Activated CD4-positive, alpha-beta T cell treated with anti-CD3 and anti-CD28 coated beads, Interleukin-2, amount 50 U/mL, for 24 hours (primary cell): ENCODE data around the gene SNX5.

Source experiments
- DNase-seq, 2 donors: peaks; one replicate each; pipeline ENCODE4 v3.0.0-alpha.2; 2020; ENCODE audit warnings: low read depth in 1 of 2, low spot score in 1 of 2

Gene SNX5

DNA sequence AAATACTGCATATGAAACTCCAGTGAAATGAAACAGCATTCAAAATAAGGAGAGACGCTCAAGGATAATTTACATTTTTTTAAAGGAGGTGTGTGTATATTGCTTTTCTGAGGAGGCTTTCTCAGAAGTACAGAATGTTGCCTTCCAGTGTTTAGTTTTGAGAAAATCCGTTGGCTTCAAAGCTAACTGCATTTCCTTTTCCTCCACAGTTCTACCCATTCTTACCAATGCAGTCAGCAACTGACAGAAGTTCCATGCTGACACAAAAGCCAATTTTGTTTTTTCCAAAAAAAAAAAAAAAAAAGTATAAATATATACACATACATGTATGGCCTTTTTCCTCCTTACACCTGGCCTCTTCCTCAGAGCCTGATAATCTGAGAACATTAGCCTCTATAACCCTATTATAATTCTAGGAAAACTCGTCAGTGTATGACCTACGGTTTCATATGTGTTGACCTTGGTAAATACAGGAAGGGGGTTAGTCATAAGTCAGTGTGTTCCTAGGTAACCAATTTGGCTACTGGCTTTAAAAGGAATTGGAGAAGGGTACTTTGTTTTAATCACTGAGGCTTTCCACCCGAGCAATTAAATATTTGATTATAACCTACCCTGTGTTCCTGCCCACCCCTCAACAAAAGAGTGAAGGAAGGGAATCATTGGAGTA lies 24.4 kb upstream of the SNX5 start:
- no peak for DNase-seq

DNA sequence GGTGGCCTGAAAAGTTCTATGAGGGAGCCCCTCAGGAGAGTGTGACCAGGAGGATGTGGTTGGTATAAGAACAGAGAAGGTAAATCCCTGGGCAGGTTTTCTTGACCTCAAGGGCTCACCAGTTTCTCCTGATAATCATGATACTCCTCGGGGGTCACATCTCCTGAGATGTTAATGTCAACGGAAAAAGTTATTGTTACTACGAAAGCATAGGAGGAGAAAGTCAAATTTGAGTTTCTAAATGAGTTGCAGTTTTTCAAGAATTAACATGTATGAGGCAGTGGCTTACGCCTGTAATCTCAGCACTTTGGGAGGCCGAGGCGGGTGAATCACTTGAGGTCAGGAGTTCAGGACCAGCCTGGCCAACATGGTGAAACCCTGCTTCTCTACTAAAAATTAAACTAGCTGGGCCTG lies 23.6 kb upstream of the SNX5 start:
- DNase-seq, result peak in 1 of 2 donors; percentile 14

DNA sequence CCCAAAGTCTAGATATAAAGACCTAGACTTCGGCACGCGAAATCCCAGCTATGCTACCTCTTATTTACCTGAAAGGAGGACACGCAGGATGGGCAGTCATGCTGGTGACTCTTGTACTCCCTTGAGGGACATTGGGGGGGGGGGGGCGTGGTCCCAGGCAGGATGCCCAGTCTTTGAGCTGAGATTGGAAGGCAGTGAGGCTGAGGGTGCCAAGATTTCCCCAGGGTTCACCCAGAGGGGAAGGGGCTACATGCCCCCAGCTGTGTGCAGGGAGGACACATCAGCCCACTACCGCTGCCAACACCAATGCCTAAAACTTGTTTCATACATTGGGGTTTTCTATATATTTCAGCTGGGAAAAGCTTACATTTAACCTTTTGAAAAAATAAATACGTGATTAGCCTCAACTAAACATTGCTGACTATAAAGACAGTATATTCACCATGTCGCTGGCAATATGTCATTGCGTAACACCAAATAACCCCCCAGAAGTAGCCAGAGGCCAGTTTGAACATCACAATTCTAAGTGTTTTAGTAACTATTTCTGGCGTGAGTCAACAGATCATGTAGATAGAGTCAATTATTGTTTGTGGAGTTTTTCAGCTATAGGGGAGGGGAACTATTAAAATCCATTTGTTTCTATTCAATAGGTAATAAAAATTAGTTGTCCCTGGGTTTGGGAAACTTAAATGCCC lies 21.8 kb upstream of the SNX5 start:
- DNase-seq, result no peak

DNA sequence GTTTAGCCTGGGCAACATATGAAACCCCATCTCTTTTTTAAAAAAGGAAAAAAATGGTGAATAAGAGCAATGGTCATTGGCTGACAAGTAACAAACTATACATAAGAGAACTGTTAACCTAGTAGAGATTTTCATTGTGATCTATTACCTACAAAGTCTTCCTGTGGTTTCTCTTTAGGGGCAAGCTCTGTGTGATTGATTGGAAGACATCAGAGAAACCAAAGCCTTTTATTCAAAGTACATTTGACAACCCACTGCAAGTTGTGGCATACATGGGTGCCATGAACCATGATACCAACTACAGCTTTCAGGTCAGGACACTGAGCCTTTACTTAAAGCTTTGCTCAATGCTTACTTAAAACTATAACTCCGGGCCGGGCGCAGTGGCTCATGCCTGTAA lies 19.4 kb upstream of the SNX5 start:
- DNase-seq, result no peak

DNA sequence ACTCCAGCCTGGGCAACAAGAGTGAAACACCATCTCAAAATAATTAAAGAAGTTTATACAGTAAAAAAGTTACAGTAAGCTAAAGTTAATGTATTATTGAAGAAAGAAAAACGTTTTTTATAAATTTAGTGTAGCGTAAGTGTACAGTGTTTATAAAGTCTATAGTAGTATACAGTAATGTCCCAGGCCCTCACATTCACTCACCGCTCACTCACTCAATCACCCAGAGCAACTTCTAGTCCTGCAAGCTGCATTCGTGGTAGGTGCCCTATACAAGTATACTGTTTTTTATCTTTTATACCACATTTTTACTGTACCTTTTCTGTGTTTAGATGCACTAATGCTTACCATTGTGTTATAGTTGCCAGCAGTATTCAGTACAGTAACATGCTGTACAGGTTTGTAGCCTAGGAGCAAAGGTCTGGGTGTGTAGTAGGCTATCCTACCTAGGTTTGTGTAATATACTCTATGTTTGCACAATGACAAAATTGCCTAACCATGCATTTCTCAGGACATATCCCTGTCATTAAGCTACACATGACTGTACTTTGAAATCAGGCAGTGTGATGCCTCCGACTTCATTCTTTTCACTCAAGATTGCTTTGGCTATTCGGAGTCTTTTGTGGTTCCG lies 16.9 kb upstream of the SNX5 start:
- DNase-seq, result no peak

DNA sequence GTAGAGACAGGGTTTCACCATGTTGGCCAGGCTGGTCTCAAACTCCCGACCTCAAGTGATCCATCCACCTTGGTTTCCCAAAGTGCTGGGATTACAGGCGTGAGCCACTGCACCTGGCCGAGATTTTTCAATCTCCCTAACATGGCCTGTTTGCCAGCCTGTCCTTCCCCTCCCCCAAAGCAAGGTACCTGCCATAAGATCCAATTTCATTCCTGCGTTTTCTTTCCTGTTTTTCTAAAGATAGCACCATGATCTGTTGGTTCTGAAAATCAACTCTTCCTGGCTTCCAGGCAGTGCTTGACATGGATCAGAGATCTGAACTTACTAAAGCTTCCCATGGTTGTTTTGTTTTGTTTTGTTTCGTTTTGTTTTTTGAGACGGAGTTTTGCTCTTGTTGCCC lies 7.7 kb upstream of the SNX5 start:
- no peak for DNase-seq

DNA sequence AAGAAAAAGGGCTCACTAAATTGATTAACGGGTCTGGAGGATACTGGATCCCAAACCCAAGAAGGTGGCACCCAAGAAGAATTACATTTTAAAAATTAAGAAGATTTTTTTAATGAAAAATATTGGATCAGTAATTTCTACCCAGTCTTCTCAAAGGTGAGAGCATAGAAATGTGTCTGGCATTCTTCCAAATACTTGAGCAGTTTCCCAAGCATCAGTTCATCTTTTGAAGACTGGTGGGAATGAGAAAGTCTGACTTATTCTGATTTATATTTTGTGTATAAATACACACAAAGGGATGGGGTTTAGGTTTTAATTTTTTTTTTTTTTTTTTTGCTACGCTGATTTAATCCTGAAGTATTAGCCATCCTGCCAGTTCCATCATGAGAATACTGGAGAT lies 3.5 kb upstream of the SNX5 start:
- no peak for DNase-seq

DNA sequence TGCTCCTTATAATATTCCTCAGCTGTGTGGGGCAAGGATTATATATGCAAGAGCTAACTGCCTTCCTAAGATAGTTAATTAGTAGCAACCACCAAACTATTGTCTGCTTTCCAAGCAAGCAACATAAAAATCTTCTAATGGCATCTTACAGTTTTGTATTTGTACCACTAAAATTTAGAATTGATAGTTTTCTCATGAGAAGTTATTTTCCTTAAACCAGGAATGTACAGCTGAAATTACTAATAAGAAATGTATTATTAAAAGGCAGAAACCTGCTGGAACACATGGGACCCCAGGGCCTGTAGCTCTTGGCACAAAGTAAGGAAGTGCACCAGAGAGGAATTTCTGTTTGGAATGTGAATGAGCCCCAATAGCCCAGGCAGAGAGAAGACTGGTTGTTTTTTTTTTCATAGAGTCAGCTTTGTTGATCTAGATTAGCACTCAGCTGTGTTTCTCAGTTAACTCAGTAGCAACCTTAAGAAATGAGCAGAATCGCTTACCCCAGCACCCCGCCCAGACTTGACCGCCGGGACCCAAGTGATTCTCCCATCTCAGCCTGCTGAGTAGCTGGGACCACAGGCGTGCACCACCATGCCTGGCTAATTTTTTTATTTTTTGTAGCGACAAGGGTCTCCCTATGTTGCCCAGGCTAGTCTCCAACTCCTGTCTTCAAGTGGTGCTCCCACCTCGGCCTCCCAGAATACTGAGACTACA lies 2.9 kb upstream of the SNX5 start:
- no peak for DNase-seq

DNA sequence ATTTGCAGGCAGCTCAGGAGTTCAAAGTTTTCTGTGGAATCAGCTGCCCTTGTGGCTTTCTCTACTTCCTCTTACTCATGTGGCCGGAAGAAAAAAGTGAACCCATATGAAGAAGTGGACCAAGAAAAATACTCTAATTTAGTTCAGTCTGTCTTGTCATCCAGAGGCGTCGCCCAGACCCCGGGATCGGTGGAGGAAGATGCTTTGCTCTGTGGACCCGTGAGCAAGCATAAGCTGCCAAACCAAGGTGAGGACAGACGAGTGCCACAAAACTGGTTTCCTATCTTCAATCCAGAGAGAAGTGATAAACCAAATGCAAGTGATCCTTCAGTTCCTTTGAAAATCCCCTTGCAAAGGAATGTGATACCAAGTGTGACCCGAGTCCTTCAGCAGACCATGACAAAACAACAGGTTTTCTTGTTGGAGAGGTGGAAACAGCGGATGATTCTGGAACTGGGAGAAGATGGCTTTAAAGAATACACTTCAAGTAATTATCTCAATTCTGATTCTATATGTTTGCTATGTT lies 1.4 kb upstream of the SNX5 start:
- no peak for DNase-seq

DNA sequence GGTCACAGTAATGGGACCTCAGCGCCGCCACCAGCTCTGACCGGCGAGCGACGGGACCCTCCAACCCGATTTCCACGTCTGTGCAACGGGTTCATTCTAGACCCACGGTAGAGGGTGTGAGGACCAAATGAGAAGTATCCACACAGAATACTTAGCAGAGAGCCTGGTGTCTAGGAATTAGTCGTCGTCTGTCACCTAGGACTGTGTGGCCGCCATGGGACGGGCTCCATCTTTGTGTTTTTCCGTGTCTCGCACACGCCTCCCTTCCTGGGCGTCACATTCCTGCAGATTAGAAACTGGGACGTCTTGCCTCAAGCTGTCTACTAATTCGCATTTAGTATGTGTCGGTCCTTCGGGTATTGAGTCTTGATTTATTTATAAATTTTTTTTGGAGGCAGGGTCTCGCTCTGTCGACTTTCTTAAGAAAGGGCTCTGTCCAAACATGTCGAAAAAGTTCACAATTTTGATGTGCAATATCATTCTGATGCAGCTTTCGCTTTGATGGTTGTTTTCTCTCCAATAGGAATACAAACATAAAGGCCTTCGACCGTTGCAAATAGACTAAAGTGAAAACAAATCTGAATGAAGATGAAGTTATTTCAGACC lies 787 bp upstream of the SNX5 start:
- no peak for DNase-seq

DNA sequence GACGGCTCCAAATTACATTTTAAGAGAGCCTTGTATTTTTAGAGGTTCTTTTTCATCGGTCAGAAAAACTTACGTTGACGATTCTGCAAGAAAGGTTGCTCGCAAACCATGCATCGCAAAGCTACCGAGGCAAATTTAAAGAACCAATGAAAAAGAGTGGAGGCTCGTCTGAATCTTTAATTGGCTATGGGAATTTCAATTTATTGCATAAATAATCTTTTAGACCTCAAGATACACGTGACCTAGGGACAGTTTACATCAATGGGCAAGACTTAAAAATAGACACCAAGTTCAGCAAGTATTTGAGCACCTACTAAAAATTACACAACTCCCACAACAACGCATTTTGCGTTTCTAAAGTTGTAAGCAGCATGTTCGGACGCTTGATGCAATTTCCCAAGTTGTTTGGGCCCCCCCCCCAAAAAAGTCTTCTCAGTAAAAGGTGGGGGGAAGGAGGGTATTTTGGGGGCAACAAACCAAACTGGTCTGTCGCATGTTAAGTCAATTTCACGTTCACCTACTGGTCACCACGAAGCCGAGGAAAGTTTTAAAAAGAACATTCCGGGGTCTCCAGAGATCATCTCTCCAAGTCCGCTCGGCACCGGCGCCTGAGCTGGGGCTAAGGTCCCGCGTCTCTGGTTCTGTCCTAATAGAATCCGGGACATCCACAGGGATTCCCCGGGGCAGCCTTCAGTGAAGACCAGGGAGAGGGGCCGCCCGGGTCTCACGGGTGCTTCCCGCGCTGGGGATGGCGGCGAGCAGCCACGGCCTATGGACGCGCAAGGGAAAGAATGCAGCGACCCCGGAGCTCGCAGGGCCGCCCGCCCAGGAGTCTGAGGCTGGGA lies 851 bp downstream of the SNX5 start:
- no peak for DNase-seq

DNA sequence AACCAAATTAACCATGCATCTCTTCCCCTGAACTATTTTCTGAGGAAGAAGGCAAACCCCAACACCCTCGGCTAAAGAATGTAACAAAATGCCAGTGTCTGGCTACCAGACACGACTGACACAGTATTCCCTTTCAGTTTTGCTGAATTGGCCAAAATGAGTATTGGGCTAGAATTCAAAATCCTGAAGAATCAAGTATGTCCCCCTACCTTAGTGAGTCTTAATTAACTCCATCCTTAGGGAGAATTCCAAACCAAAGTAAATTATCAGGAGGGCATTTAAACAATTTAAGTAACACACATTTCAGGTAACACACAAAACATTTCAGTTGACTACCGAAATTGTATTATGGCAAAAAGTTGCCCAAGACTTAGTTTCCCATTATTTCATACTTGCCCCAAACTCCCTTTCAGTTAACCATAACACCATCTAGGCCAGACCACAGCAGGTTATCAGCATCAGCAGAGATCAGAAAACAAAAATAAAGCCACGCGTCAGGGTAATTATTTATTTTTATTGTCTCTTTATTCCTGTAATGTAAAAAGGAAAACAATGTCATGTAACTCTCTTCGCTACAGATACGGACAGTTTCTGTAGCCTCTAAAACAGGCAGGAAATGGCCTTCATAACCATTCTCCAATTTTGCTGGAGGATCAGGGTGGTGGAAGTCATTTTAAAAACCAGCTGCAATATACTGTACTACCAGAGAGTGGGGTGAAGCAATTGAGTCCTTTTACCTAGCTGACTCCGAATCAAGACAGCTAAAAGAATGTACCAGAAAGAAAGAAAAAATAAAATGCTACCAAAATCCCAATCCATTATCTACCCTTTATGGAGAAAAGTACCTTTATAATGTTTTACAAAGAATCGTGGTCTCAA lies 1.9 kb downstream of the SNX5 start:
- DNase-seq, result no peak

DNA sequence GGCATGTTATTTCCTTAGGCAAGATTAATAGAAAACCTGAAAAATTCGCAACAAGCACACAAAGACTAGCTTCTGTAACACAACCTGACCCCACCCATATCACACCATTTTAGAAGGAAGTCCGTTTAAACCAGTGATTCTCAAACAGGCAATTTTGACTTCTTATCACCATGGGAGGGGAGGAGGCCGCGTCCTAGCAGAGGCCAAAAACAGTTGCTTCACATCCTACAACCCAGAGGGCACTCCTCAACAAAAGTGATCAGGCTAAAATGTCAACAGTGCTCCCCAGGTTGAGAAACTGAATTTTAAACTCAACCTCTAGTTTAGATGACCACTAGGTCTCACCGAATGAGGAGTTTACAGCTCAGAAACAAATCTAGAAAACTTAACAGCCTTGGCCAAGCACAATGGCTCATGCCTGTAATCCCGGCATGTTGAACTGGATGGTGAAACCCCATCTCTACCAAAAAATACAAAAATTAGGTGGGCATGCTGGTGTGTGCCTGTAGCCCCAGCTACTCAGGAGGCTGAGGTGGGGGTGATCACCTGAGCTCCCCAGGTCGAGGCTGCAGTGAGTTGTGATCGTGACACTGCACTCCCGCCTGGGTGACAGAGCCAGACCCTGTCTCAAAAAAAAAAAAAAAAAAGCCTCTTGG lies 3.4 kb downstream of the SNX5 start:
- no peak for DNase-seq

DNA sequence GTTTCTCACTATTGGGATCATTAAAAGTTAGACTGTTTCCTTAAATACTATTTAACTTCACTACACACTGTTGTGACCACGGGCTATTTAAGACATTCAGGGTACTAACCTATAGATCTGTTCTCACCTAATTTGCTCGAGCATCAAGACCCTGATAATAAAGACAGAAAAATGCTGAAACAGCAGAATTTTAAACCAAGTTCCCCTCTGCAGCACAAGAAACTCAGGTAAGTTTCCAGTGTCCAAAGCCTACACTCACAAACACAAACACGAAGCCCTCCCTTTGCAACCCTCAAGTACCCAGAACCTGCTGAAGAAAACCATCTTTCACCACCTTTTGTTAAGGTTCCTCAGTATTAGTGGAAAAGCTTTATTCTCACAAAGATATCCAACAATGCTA lies 4.0 kb downstream of the SNX5 start:
- DNase-seq, result no peak

DNA sequence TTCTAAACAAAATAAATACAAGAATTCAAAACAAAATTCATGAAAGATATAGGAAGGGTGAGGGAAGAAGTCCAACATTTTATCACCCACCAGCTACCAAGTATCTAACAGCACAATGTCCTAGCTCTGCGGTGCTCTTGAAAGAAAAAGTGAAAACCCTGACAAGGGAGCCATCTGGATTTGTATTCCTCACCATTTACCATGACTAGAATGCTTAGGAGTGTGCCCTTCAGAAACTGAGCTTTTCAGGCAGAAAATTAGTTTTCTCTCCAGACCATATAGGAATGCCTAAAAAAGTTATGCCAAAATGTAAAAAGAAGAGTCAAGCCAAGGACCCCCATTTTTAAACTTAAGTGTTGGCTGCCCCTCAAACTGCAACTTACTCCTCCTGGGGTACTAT lies 4.5 kb downstream of the SNX5 start:
- no peak for DNase-seq

DNA sequence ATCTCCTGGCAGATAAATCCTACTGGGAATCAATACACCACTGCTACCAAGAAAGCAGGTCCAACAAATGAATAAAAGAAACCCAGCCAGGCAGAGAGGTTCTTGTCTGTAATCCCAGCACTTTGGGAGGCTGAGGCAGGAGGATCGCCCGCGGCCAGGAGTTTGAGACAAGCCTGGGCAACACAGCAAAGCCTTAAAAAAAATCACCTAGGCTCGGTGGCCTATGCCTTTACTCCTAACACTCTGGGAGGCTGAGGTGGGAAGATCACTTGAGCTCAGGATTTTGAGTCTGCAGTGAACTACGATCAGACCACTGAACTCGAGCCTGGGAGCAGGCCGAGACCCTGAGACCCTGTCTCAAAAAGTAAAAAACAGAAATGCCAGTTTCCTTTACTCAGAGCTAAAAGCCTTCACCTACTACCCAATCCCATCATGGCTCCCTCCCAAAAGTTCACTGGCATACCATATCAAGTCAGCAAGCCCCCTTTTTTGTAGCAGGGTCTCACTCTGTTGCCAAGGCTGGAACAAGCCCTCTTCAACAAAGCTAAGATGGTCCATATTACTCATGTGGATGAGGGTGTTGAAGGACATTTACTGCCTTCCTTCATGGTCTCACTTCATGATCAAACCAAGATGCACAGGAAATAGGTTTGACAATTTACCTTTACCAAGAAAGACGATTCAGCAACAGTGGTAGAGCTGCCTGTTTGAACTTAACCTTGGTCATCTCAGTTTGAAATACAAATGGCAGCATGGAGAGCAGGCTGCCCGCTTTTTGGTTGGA lies 5.3 kb downstream of the SNX5 start:
- DNase-seq, result no peak

DNA sequence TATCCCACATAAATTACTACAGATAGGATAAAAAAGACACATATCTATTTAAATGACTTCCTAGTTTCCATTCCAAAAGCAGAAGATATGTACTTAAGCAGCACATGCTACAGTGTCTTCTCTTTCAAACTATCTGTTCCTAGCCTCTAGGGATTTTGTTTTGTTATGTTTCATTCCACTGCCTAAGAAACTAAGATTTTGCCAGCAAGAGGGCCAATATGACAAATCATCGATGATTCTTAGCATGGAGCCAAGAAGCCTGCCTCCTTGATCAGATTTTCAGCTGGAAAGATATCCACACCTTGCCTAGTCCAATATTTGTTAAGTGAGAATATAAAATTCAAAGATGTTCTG lies 7.0 kb downstream of the SNX5 start:
- no peak for DNase-seq

DNA sequence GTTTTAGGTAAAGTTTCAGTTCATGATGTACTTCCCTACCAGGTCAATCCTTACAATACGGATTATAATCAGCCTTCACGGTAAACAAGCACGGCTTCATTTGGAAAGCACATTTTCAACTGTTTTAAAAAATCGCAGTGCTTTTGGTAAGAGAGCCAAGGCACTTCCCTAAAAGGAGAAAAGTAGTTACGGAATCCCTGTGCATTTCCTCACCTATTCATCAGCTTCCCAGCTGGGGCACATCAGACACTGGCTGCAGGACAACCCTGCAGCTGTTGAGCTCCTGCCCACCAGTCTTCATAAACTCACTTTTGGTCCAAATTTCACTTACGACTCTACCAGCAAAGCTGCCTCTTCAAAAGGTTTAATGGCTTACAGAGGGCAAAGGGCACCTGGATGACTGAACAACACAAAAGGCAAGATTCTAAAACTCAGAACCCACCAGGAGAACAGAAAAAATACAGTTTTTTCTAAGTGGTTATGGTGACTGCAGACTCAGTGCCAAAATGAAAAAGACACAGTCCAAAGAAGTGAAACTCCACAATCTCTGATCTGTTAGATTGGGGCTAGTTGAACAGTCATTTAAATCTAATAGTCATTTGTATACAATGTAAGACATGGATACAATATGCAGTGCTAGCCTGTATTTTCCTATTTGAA lies 7.5 kb downstream of the SNX5 start:
- DNase-seq, result no peak
